NCI-H345 treated with DMSO at 0.1 percent for 48 hours (cell line): Measurements from ENCODE around the gene PCDHA4.

Experiments used
- DNase-seq: peaks from one replicate; lab custom pipeline; 2025; ENCODE audit not compliant: unreplicated experiment; lab: John Stamatoyannopoulos, UW

Gene PCDHA4

DNA sequence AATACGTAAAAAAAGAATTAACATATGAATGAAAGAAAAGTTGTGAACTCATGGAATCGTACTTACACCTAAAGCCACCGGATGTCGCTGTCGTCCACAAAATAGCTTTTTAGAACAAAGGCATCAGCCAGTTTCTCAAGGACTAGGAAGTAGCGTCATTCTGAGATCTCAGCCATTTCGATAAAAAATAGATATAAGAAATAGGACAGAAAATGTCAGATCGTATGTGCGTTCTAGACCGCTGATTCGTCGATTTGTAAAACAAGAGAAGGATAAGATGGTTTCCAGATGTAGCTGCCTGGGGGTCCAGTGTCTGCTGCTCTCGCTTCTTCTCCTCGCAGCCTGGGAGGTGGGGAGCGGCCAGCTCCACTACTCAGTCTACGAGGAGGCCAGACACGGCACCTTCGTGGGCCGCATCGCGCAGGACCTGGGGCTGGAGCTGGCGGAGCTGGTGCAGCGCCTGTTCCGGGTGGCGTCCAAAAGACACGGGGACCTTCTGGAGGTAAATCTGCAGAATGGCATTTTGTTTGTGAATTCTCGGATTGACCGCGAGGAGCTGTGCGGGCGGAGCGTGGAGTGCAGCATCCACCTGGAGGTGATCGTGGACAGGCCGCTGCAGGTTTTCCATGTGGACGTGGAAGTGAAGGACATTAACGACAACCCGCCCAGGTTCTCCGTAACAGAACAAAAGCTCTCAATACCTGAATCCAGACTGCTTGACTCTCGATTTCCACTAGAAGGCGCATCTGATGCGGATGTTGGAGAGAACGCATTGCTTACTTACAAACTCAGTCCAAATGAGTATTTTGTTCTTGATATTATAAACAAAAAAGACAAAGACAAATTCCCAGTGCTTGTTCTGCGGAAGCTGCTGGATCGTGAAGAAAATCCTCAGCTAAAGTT is 49.2 kb downstream of the PCDHA4 start, which contains the start of gene PCDHA10:
Gene PCDHA10 (plus strand): TSS at position 126 of the 903 bp plus-strand sequence. CDS start 152 bp downstream, at position 278.
- no peak for DNase-seq

DNA sequence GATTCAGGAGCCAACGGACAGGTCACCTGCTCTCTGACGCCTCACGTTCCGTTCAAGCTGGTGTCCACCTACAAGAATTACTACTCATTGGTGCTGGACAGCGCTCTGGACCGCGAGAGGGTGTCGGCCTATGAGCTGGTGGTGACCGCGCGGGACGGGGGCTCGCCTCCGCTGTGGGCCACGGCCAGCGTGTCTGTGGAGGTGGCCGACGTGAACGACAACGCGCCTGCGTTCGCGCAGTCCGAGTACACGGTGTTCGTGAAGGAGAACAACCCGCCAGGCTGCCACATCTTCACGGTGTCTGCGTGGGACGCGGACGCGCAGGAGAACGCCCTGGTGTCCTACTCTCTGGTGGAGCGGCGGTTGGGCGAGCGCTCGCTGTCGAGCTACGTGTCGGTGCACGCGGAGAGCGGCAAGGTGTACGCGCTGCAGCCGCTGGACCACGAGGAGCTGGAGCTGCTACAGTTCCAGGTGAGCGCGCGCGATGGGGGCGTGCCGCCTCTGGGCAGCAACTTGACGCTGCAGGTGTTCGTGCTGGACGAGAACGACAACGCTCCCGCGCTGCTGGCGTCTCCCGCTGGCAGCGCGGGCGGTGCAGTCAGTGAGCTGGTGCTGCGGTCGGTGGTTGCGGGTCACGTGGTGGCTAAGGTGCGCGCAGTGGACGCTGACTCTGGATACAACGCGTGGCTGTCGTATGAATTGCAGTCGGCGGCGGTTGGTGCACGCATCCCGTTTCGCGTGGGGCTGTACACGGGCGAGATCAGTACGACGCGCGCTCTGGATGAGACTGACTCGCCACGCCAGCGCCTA is 50.5 kb downstream of the PCDHA4 start:
- no peak for DNase-seq

DNA sequence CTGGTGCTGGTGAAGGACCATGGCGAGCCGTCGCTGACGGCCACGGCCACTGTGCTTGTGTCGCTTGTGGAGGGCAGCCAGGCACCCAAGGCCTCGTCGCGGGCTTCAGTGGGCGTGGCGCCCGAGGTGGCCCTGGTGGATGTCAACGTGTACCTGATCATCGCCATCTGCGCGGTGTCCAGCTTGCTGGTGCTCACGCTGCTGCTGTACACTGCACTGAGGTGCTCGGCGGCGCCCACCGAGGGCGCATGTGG is 51.0 kb downstream of the PCDHA4 start:
- no peak for DNase-seq

DNA sequence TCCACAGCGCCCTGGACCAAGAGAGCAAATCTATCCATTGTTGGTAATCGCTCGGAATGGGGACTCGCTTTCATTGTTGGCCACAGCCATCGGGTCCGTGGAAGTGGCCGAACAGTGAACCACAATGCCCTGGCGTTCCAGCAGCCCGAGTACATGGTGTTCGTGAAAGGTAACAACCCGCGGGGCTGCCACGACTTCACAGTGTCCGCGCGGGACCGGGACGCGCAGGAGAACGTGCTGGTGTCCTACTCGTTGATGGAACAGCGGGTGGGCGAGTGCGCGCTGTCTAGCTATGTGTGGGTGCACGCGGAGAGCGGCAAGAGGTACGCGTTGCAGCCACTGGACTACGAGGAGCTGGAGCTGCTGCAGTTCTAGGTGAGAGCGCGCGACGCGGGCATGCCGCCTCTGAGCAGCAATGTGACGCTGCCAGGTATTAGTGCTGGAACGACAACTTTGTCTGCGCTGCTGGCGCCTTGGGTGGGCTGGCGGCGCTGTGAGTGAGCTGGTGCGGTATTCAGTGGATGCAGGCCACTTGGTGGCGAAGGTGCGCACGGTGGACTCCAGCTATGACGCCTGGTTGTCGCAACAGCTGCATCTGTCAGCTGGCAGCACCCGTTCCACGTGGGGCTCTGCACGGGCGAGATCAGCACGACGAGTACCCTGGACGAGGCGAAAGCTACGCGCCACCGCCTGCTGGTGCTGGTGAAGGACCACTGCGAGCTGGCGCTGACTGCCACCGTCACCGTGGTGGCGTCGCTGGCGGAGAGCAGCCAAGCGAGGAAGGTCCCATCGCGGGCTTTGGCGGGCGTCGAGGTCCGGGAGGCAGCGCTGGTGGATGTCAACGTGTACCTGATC is 55.8 kb downstream of the PCDHA4 start:
- DNase-seq, result no peak
